K562 (cell line): ENCODE results near the gene KRTAP1-4. TPM values are rescaled to one million over a fixed set of nuclear protein-coding genes. Genes with fewer than 3 reads are reported as not detected.
"Not testable (repeated sequence)": the region's sequence is repeated elsewhere in the genome, so short reads cannot be mapped to it uniquely, and the experiment has no call there.

Source experiments
- ATAC-seq: fragments of 200-7000 bp; cut with Tn5 transposase; 3 replicates; pipeline ENCODE4 v1.9.1; 2020; ENCODE audit warnings: moderate library complexity
- BruUV-seq: library from RNA; stranded (reverse); fragments of 400-500 nt; replicated peaks from 2 replicates; lab custom pipeline; 2021; lab: Mats Ljungman, UMichigan
- CTCF ChIA-PET: fragments of 300-600 bp; formaldehyde crosslinking; extraction: SDS; loops from one replicate; lab custom pipeline; 2021; ENCODE audit warnings: low intra/inter-chr PET ratio; lab: Yijun Ruan, JAX
- POLR2A ChIA-PET: fragments of 300-600, 350-650 bp; sonication (Branson Sonifier 250); formaldehyde crosslinking; extraction: SDS; loops from one replicate; lab custom pipeline; 2021; ENCODE audit warnings: antibody characterized with exemption, inconsistent platforms; lab: Yijun Ruan, JAX
- DNase-seq, 4 experiments: peaks; one replicate each; pipeline versions ENCODE4 v3.0.0 to v3.0.0-alpha.2; 2011 to 2018; ENCODE audit warnings: low spot score in 3 of 4, mixed read lengths in 3 of 4; ENCODE audit errors: extremely low read depth in 1 of 4
- FAIRE-seq: peaks from 2 replicates; lab custom pipeline; 2011; peaks lifted over from hg19 to GRCh38; lab: Jason Lieb, UNC
- H2AFZ ChIP-seq: 2 replicates; pipeline ENCODE4 v1.6.0; 2011; ENCODE audit warnings: low read depth, low read length, control low read depth, inconsistent platforms
- H3K27ac ChIP-seq: fragments of 200-600 bp; 3 replicates; pipeline ENCODE4 v1.8.0; 2011; ENCODE audit warnings: low read depth, mild to moderate bottlenecking, control low read depth, inconsistent platforms, low read length, moderate library complexity, mixed read lengths; ENCODE audit errors: extremely low read depth
- H3K27me3 ChIP-seq, 2 experiments: fragments of 300-600 bp in 1 of 2; 2 replicates in 1 of 2; 3 replicates in 1 of 2; pipeline versions ENCODE4 v1.6.0 to v1.8.0; 2011; ENCODE audit warnings: inconsistent platforms in 2 of 2, low read length in 2 of 2, mild to moderate bottlenecking in 1 of 2, mixed read lengths in 1 of 2, moderate library complexity in 1 of 2; ENCODE audit not compliant: control insufficient read depth in 2 of 2, insufficient read depth in 2 of 2
- H3K36me3 ChIP-seq: fragments of 300-600 bp; 3 replicates; pipeline ENCODE4 v1.8.0; 2011; ENCODE audit warnings: mild to moderate bottlenecking, low read length, inconsistent platforms; ENCODE audit not compliant: control insufficient read depth, insufficient read depth
- H3K4me1 ChIP-seq, 2 experiments: fragments of 200-600 bp in 1 of 2; replicated peaks in 1 of 2; 2 replicates in 1 of 2; 3 replicates in 1 of 2; pipeline versions ENCODE4 v1.5.1 to v1.8.0; 2011; ENCODE audit warnings: inconsistent platforms in 2 of 2, low read length in 2 of 2, mild to moderate bottlenecking in 1 of 2, mixed read lengths in 1 of 2, moderate library complexity in 1 of 2; ENCODE audit not compliant: control insufficient read depth in 2 of 2, insufficient read depth in 2 of 2
- H3K4me2 ChIP-seq: 2 replicates; pipeline ENCODE4 v1.6.1; 2011; ENCODE audit warnings: low read length, control low read depth, inconsistent platforms, mixed read lengths; ENCODE audit not compliant: insufficient read depth
- H3K4me3 ChIP-seq: fragments of 200-600 bp; sonication (generic), shearing (Covaris generic); 2 replicates; pipeline ENCODE4 v1.5.1; 2016; ENCODE audit warnings: control low read depth, inconsistent platforms
- H3K79me2 ChIP-seq: fragments of 200-600 bp; 3 replicates; pipeline ENCODE4 v1.8.0; 2011; ENCODE audit warnings: low read length, inconsistent platforms; ENCODE audit not compliant: control insufficient read depth, insufficient read depth
- H3K9ac ChIP-seq, 2 experiments: 2 replicates each; pipeline versions ENCODE4 v1.6.0 to v1.6.1; 2011; ENCODE audit warnings: low read depth in 2 of 2, low read length in 2 of 2, control low read depth in 1 of 2, inconsistent platforms in 1 of 2, mild to moderate bottlenecking in 1 of 2, mixed read lengths in 1 of 2; ENCODE audit not compliant: insufficient read depth in 1 of 2
- H3K9me1 ChIP-seq: one replicate; pipeline ENCODE4 v1.6.0; 2011; ENCODE audit warnings: inconsistent platforms, mild to moderate bottlenecking, low read length, moderate library complexity; ENCODE audit not compliant: control insufficient read depth, insufficient read depth
- H3K9me3 ChIP-seq: replicated peaks from 2 replicates; pipeline ENCODE4 v1.5.1; 2011; ENCODE audit warnings: low read depth, low read length, inconsistent platforms; ENCODE audit not compliant: control insufficient read depth, insufficient read depth
- H4K20me1 ChIP-seq: replicated peaks from 2 replicates; pipeline ENCODE4 v1.6.1; 2011; ENCODE audit warnings: low read length, inconsistent platforms, mixed read lengths; ENCODE audit not compliant: control insufficient read depth, insufficient read depth
- EWSR1 ChIP-seq: fragments of 450-650 bp; IDR thresholded peaks from 2 replicates; pipeline ENCODE4 v1.6.1; 2018; ENCODE audit warnings: borderline replicate concordance, mild to moderate bottlenecking, low read depth, moderate library complexity; ENCODE audit not compliant: partially characterized antibody
- GTF2E2 ChIP-seq: fragments of 200-800 bp; sonication (Bioruptor generic); IDR thresholded peaks from 2 replicates; pipeline ENCODE4 v1.6.1; 2016; ENCODE audit warnings: missing genetic modification characterization, missing compliant biosample characterization
- JUNB ChIP-seq: fragments of 450-650 bp; formaldehyde crosslinking; conservative IDR thresholded peaks from 2 replicates; pipeline ENCODE4 v1.4.0; 2020; ENCODE audit warnings: mild to moderate bottlenecking
- OTX1 ChIP-seq: fragments of 450-650 bp; formaldehyde crosslinking; IDR thresholded peaks from 2 replicates; pipeline ENCODE4 v1.4.0; 2022; ENCODE audit warnings: mild to moderate bottlenecking
- RAD21 ChIP-seq, 2 experiments: fragments of 250-450 bp in 1 of 2; fragments of 450-650 bp in 1 of 2; sonication (Bioruptor Pico) in 1 of 2; formaldehyde crosslinking in 1 of 2; IDR thresholded peaks in 1 of 2; conservative IDR thresholded peaks in 1 of 2; 2 replicates each; pipeline versions ENCODE4 v1.4.0 to v1.8.0; 2020 to 2022; ENCODE audit warnings: mild to moderate bottlenecking in 2 of 2, moderate library complexity in 1 of 2
- SMARCA5 ChIP-seq: fragments of 450-650 bp; IDR thresholded peaks from 2 replicates; pipeline ENCODE4 v1.6.1; 2016
- SMC3 ChIP-seq: conservative IDR thresholded peaks from 2 replicates; pipeline ENCODE4 v1.6.1; 2011; ENCODE audit warnings: low read depth, low read length, improper control_type of control experiment; ENCODE audit not compliant: insufficient read depth
- SUPT5H ChIP-seq: fragments of 450-650 bp; IDR thresholded peaks from 2 replicates; pipeline ENCODE4 v1.6.1; 2016
- ZFP1 ChIP-seq: fragments of 450-650 bp; formaldehyde crosslinking; IDR thresholded peaks from 2 replicates; pipeline ENCODE4 v1.4.0; 2020; ENCODE audit warnings: mild to moderate bottlenecking, mixed read lengths
- ZNF232 ChIP-seq: sonication (generic); formaldehyde crosslinking; IDR thresholded peaks from 2 replicates; pipeline ENCODE4 v1.8.0; 2022; ENCODE audit warnings: mild to moderate bottlenecking, missing genetic modification reagents
- ZNF239 ChIP-seq: fragments of 250-450 bp; sonication (Bioruptor Pico); IDR thresholded peaks from 2 replicates; pipeline ENCODE4 v1.4.0; 2020; ENCODE audit warnings: mild to moderate bottlenecking
- ZNF589 ChIP-seq: fragments of 200-800 bp; sonication (Bioruptor generic); IDR thresholded peaks from 2 replicates; pipeline ENCODE4 v1.6.1; 2016; ENCODE audit warnings: low read depth, missing genetic modification characterization, missing compliant biosample characterization
- WGBS: fragments of 100-300 bp; shearing (Covaris generic); methylation state at CpG from one replicate; pipeline ENCODE4 v1.1.6; 2016; ENCODE audit warnings: low coverage, mixed read lengths; ENCODE audit not compliant: insufficient coverage; ENCODE audit errors: missing lambda C conversion rate; 5-methylcytosine and 5-hydroxymethylcytosine counted together
- in situ Hi-C: fragments of 300-500 bp; cut with MboI; formaldehyde crosslinking; loops from 4 replicates; pipeline ENCODE4 v1.15.0; 2018; ENCODE audit warnings: inconsistent platforms, mixed read lengths
- intact Hi-C: fragments of 100-400 bp; cut with micrococcal nuclease; formaldehyde crosslinking; loops from 2 replicates; pipeline ENCODE4 v1.14.2; 2022
- polyA plus RNA-seq, 8 experiments: library from polyadenylated mRNA; depleted of rRNA in 4 of 8; stranded (reverse) in 5 of 8; unstranded in 3 of 8; fragments of >200 nt; fragmentation: Nextera tagmentation in 2 of 8; fragmentation: Illumina TruSeq in 1 of 8; extraction: Ambion mirVana in 2 of 8; extraction: Trizol in 1 of 8; gene quantifications; 2 replicates each; pipeline versions ENCODE4 v1.2.1 to v1.2.3, GENCODE V29; 2011 to 2014; ENCODE audit warnings: inconsistent platforms in 1 of 8, missing spikeins in 1 of 8
- total RNA-seq, 7 experiments: library from RNA; depleted of rRNA in 6 of 7; stranded (reverse); fragments of >200 nt in 6 of 7; fragmentation: Illumina TruSeq in 2 of 7; extraction: Trizol in 2 of 7; gene quantifications; 2 replicates each; pipeline versions ENCODE4 v1.2.1 to v1.2.3, GENCODE V29; 2011 to 2021; ENCODE audit warnings: low replicate concordance in 1 of 7
- TF ChIP-seq, protein P1 (sequence below): fragments of 450-650 bp; formaldehyde crosslinking; IDR thresholded peaks from 2 replicates; pipeline ENCODE4 v1.4.0; 2022; ENCODE audit warnings: mild to moderate bottlenecking, moderate library complexity

KRTAP1-4 gene
- total and polyA plus RNA-seq, 9 of the 15 experiments (the other 6 are each of a cell fraction or from before 2014, with no cell fraction given): not detected

DNA sequence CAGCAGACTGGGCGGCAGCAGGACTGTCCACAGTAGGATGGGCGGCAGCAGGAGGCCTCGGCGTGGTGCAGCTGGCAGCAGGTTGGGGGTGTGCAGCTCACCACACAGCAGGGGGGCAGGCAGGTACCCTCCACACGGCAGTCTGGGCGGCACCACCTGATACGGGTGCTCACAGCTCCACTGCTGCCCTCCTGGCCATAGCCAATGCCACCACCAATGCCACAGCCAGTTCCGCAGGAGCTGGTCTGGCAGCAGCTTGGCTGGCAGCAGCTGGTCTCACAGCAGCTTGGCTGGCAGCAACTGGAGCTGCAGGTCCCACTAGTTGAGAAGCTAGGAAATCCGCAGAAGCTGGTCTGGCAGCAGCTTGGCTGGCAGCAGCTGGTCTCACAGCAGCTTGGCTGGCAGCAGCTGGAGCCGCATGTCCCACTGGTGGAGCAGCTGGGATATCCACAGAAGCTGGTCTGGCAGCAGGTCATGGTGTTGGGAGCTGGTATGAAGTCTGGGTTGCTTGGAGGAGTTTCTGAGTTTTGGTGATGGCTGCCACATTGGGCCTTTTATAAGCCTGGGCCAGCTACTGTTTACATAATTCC, 4.4 kb upstream of the KRTAP1-4 start, which contains the start of gene KRTAP1-3:
KRTAP1-3 (minus strand) TSS at position 529 of the 590 bp plus-strand sequence; CDS start at position 476, 53 bp downstream.
- H2AFZ ChIP-seq, H3K9me3 ChIP-seq, H3K4me1 ChIP-seq, H4K20me1 ChIP-seq, H3K9ac ChIP-seq, CTCF ChIA-PET, DNase-seq, H3K27ac ChIP-seq, H3K4me3 ChIP-seq, H3K9me1 ChIP-seq, in situ Hi-C loops, H3K79me2 ChIP-seq, BruUV-seq, intact Hi-C loops, FAIRE-seq, H3K4me2 ChIP-seq, H3K36me3 ChIP-seq, ATAC-seq: not testable (repeated sequence)
- POLR2A ChIA-PET: interaction anchor here (0.6 kb wide), 1 partner anchor 498 kb away, joined by 4 read pairs; no protein-coding TSS in a partner anchor
- peaks cover 0 to 13% of the 10 kb centered on the region in 2 experiments; a peak in 2 of 5 replicates for H3K27me3 ChIP-seq
- WGBS: under 1% methylated on average over 9 of the region's 10 CpGs

DNA sequence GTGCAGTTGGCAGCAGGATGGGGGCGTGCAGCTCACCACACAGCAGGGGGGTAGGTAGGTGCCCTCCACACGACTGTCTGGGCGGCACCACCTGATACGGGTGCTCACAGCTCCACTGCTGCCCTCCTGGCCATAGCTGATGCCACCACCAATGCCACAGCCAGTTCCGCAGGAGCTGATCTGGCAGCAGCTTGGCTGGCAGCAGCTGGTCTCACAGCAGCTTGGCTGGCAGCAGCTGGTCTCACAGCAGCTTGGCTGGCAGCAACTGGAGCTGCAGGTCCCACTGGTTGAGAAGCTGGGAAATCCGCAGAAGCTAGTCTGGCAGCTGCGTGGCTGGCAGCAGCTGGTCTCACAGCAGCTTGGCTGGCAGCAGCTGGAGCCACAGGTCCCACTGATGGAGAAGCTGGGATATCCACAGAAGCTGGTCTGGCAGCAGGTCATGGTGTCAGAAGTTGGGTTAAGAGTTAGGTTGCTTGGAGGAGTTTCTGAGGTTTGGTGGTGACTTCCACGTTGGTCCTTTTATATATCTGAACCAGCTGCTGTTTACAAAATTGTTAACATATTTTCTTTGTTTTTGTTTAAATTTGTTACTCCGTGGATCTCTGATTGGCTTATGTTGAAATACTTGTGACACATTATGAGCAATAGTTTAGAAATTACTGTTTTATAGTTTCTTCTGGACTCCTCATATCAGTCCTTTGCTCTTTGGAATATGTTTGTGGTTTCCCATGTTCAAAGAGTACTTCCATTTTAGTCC, 3.1 kb downstream of the KRTAP1-4 start, which contains the start of gene KRTAP1-5:
KRTAP1-5 (minus strand) TSS at position 494 of the 757 bp plus-strand sequence; CDS start at position 441, 53 bp downstream.
- no peak within 1 kb of the TSS for H3K4me3 ChIP-seq
- no peak within 1 kb of the TSS for H2AFZ ChIP-seq
- intact Hi-C loops (no loop called here), in situ Hi-C loops (no loop called here)
- ChIA-PET CTCF (no interaction called here), POLR2A (no interaction called here)
- no peaks in the 10 kb centered on the region for H4K20me1 ChIP-seq
- H3K9ac ChIP-seq: no peak within 1 kb of the TSS
- DNase-seq: no peak
- H3K36me3 ChIP-seq: no peaks in the 10 kb centered on the region
- ATAC-seq: no peak
- no peak for FAIRE-seq
- H3K79me2 ChIP-seq: no peaks in the 10 kb centered on the region
- 0% methylated on average over 8 of the region's 9 CpGs for WGBS
- peaks cover 0 to 4% of the 10 kb centered on the region in 2 experiments; a peak in 1 of 5 replicates for H3K4me1 ChIP-seq
- no peak within 1 kb of the TSS for H3K27ac ChIP-seq
- BruUV-seq: no TSS peak
- H3K4me2 ChIP-seq: no peak within 1 kb of the TSS
- H3K27me3 ChIP-seq: peaks cover 0 to 15% of the 10 kb centered on the region in 2 experiments; a peak in 2 of 5 replicates
- H3K9me3 ChIP-seq: no peaks in the 10 kb centered on the region
- H3K9me1 ChIP-seq: no peaks in the 10 kb centered on the region
- no peak for TF ChIP-seq ZNF232 (CRISPR knock-in tag)
- no peak for TF ChIP-seq EWSR1
- TF ChIP-seq SUPT5H: no peak
- TF ChIP-seq SMARCA5: no peak
- no peak for TF ChIP-seq ZNF239 (CRISPR knock-in tag)
- TF ChIP-seq OTX1 (CRISPR knock-in tag): no peak
- TF ChIP-seq, protein P1, sequence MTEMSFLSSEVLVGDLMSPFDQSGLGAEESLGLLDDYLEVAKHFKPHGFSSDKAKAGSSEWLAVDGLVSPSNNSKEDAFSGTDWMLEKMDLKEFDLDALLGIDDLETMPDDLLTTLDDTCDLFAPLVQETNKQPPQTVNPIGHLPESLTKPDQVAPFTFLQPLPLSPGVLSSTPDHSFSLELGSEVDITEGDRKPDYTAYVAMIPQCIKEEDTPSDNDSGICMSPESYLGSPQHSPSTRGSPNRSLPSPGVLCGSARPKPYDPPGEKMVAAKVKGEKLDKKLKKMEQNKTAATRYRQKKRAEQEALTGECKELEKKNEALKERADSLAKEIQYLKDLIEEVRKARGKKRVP (CRISPR knock-in tag): no peak
- no peak for TF ChIP-seq SMC3
- TF ChIP-seq RAD21 (CRISPR knock-in tag; conservative IDR thresholded peaks at IDR 0.05 in 1 of 2, IDR thresholded peaks at IDR 0.05 in 1 of 2): no peak
- no peak for TF ChIP-seq GTF2E2 (tag)
- TF ChIP-seq JUNB (CRISPR knock-in tag): no peak
- no peak for TF ChIP-seq ZNF589 (CRISPR knock-in tag)
- no peak for TF ChIP-seq ZFP1 (CRISPR knock-in tag)
